ENCODE data around the gene HIVEP3. TPM values are rescaled to one million over a fixed set of nuclear protein-coding genes. Genes with fewer than 3 reads are reported as not detected.

Gene HIVEP3
- polyA plus RNA-seq, 4 donors: 0.67 to 3.8 (median 1.8) TPM

GRCh38 chr1:41627491-41628280 lies 291.0 kb downstream of the HIVEP3 start:
- no peak overlapping the region for H3K4me3 ChIP-seq (ENCODE audit: low read depth in 1 of 3, low read length in 3 of 3)
- H3K27me3 ChIP-seq (ENCODE audit: control insufficient read depth in 3 of 3, insufficient read depth in 3 of 3, low read length in 3 of 3): peaks cover 0 to 9% (median 0%) of the 10 kb centered on the region in 3 donors
- WGBS, 3 donors: 66 to 76% (median 75%) methylated on average over 5 of the region's 5 CpGs
- H3K36me3 ChIP-seq (ENCODE audit: control insufficient read depth in 3 of 3, insufficient read depth in 2 of 3, low read depth in 1 of 3, low read length in 3 of 3): no peaks in the 10 kb centered on the region
- no peak overlapping the region for H3K27ac ChIP-seq (ENCODE audit: low read depth in 1 of 3, low read length in 2 of 3)
- H3K9me3 ChIP-seq (ENCODE audit: control insufficient read depth in 2 of 2, insufficient read depth in 1 of 2, low read depth in 1 of 2, low read length in 1 of 2): no peaks in the 10 kb centered on the region
- H3K4me1 ChIP-seq (ENCODE audit: control insufficient read depth in 3 of 3, insufficient read depth in 2 of 3, low read depth in 1 of 3, low read length in 2 of 3): peaks cover 0 to 2% (median 0%) of the 10 kb centered on the region in 3 donors
- no peak for DNase-seq
- no peak for FAIRE-seq

- FAIRE-seq: no peak
- no peak overlapping the region for H3K4me3 ChIP-seq (ENCODE audit: low read depth in 1 of 3, low read length in 3 of 3)
- DNase-seq: no peak
- WGBS, 3 donors: 62 to 76% (median 68%) methylated on average over 10 of the region's 10 CpGs
- no peaks in the 10 kb centered on the region for H3K9me3 ChIP-seq (ENCODE audit: control insufficient read depth in 2 of 2, insufficient read depth in 1 of 2, low read depth in 1 of 2, low read length in 1 of 2)
- H3K4me1 ChIP-seq (ENCODE audit: control insufficient read depth in 3 of 3, insufficient read depth in 2 of 3, low read depth in 1 of 3, low read length in 2 of 3): peaks cover 0 to 2% (median 0%) of the 10 kb centered on the region in 3 donors
- no peaks in the 10 kb centered on the region for H3K36me3 ChIP-seq (ENCODE audit: control insufficient read depth in 3 of 3, insufficient read depth in 2 of 3, low read depth in 1 of 3, low read length in 3 of 3)
- H3K27me3 ChIP-seq (ENCODE audit: control insufficient read depth in 3 of 3, insufficient read depth in 3 of 3, low read length in 3 of 3): peaks cover 0 to 8% (median 0%) of the 10 kb centered on the region in 3 donors
- no peak overlapping the region for H3K27ac ChIP-seq (ENCODE audit: low read depth in 1 of 3, low read length in 2 of 3)
Observed at GRCh38 chr1:41626616-41627375, 291.9 kb downstream of the HIVEP3 start.

- WGBS, 3 donors: 64 to 80% (median 69%) methylated on average over 10 of the region's 10 CpGs
- no peak overlapping the region for H3K4me3 ChIP-seq (ENCODE audit: low read depth in 1 of 3, low read length in 3 of 3)
- no peaks in the 10 kb centered on the region for H3K36me3 ChIP-seq (ENCODE audit: control insufficient read depth in 3 of 3, insufficient read depth in 2 of 3, low read depth in 1 of 3, low read length in 3 of 3)
- no peaks in the 10 kb centered on the region for H3K9me3 ChIP-seq (ENCODE audit: control insufficient read depth in 2 of 2, insufficient read depth in 1 of 2, low read depth in 1 of 2, low read length in 1 of 2)
- no peak overlapping the region for H3K27ac ChIP-seq (ENCODE audit: low read depth in 1 of 3, low read length in 2 of 3)
- peaks cover 0 to 5% (median 0%) of the 10 kb centered on the region in 3 donors for H3K27me3 ChIP-seq (ENCODE audit: control insufficient read depth in 3 of 3, insufficient read depth in 3 of 3, low read length in 3 of 3)
- DNase-seq: no peak
- peaks cover 0 to 2% (median 0%) of the 10 kb centered on the region in 3 donors for H3K4me1 ChIP-seq (ENCODE audit: control insufficient read depth in 3 of 3, insufficient read depth in 2 of 3, low read depth in 1 of 3, low read length in 2 of 3)
- FAIRE-seq: no peak
Observed at GRCh38 chr1:41626146-41626545, 292.6 kb downstream of the HIVEP3 start.

GRCh38 chr1:41623736-41624135 lies 295.0 kb downstream of the HIVEP3 start:
- Histone ChIP-seq H3K4me1 (ENCODE audit: control insufficient read depth in 3 of 3, insufficient read depth in 2 of 3, low read depth in 1 of 3, low read length in 2 of 3) (peaks cover 0 to 2% (median 0%) of the 10 kb centered on the region in 3 donors), H3K27me3 (ENCODE audit: control insufficient read depth in 3 of 3, insufficient read depth in 3 of 3, low read length in 3 of 3) (peaks cover 0 to 5% (median 0%) of the 10 kb centered on the region in 3 donors), H3K9me3 (ENCODE audit: control insufficient read depth in 2 of 2, insufficient read depth in 1 of 2, low read depth in 1 of 2, low read length in 1 of 2) (no peaks in the 10 kb centered on the region), H3K27ac (ENCODE audit: low read depth in 1 of 3, low read length in 2 of 3) (no peak overlapping the region), H3K36me3 (ENCODE audit: control insufficient read depth in 3 of 3, insufficient read depth in 2 of 3, low read depth in 1 of 3, low read length in 3 of 3) (no peaks in the 10 kb centered on the region), H3K4me3 (ENCODE audit: low read depth in 1 of 3, low read length in 3 of 3) (no peak overlapping the region)
- DNase-seq (no peak), FAIRE-seq (no peak)
- WGBS, 3 donors: 60 to 64% (median 60%) methylated on average over 10 of the region's 10 CpGs

- WGBS, 3 donors: 56 to 78% (median 62%) methylated on average over 8 of the region's 8 CpGs
- Histone ChIP-seq H3K4me1 (ENCODE audit: control insufficient read depth in 3 of 3, insufficient read depth in 2 of 3, low read depth in 1 of 3, low read length in 2 of 3) (peaks cover 0 to 2% (median 0%) of the 10 kb centered on the region in 3 donors), H3K9me3 (ENCODE audit: control insufficient read depth in 2 of 2, insufficient read depth in 1 of 2, low read depth in 1 of 2, low read length in 1 of 2) (no peaks in the 10 kb centered on the region), H3K27me3 (ENCODE audit: control insufficient read depth in 3 of 3, insufficient read depth in 3 of 3, low read length in 3 of 3) (peaks cover 0 to 5% (median 0%) of the 10 kb centered on the region in 3 donors), H3K4me3 (ENCODE audit: low read depth in 1 of 3, low read length in 3 of 3) (no peak overlapping the region), H3K36me3 (ENCODE audit: control insufficient read depth in 3 of 3, insufficient read depth in 2 of 3, low read depth in 1 of 3, low read length in 3 of 3) (no peaks in the 10 kb centered on the region), H3K27ac (ENCODE audit: low read depth in 1 of 3, low read length in 2 of 3) (no peak overlapping the region)
- no peak for FAIRE-seq
- DNase-seq: no peak
Observed at GRCh38 chr1:41622859-41623732, 295.6 kb downstream of the HIVEP3 start.

GRCh38 chr1:41622402-41622801 lies 296.3 kb downstream of the HIVEP3 start:
- H3K36me3 ChIP-seq (ENCODE audit: control insufficient read depth in 3 of 3, insufficient read depth in 2 of 3, low read depth in 1 of 3, low read length in 3 of 3): no peaks in the 10 kb centered on the region
- no peak overlapping the region for H3K4me3 ChIP-seq (ENCODE audit: low read depth in 1 of 3, low read length in 3 of 3)
- H3K27ac ChIP-seq (ENCODE audit: low read depth in 1 of 3, low read length in 2 of 3): no peak overlapping the region
- peaks cover 0 to 2% (median 0%) of the 10 kb centered on the region in 3 donors for H3K4me1 ChIP-seq (ENCODE audit: control insufficient read depth in 3 of 3, insufficient read depth in 2 of 3, low read depth in 1 of 3, low read length in 2 of 3)
- FAIRE-seq (no peak), DNase-seq (no peak)
- H3K9me3 ChIP-seq (ENCODE audit: control insufficient read depth in 2 of 2, insufficient read depth in 1 of 2, low read depth in 1 of 2, low read length in 1 of 2): no peaks in the 10 kb centered on the region
- WGBS, 3 donors: 33 to 61% (median 54%) methylated on average over 8 of the region's 8 CpGs
- peaks cover 0 to 5% (median 0%) of the 10 kb centered on the region in 3 donors for H3K27me3 ChIP-seq (ENCODE audit: control insufficient read depth in 3 of 3, insufficient read depth in 3 of 3, low read length in 3 of 3)

GRCh38 chr1:41621791-41622190 lies 296.9 kb downstream of the HIVEP3 start:
- FAIRE-seq (no peak), DNase-seq (no peak)
- peaks cover 0 to 5% (median 0%) of the 10 kb centered on the region in 3 donors for H3K27me3 ChIP-seq (ENCODE audit: control insufficient read depth in 3 of 3, insufficient read depth in 3 of 3, low read length in 3 of 3)
- 83 to 96% (median 85%) methylated on average over 1 of the region's 1 CpG for WGBS, 3 donors
- H3K4me1 ChIP-seq (ENCODE audit: control insufficient read depth in 3 of 3, insufficient read depth in 2 of 3, low read depth in 1 of 3, low read length in 2 of 3): peaks cover 0 to 2% (median 0%) of the 10 kb centered on the region in 3 donors
- H3K36me3 ChIP-seq (ENCODE audit: control insufficient read depth in 3 of 3, insufficient read depth in 2 of 3, low read depth in 1 of 3, low read length in 3 of 3): no peaks in the 10 kb centered on the region
- no peaks in the 10 kb centered on the region for H3K9me3 ChIP-seq (ENCODE audit: control insufficient read depth in 2 of 2, insufficient read depth in 1 of 2, low read depth in 1 of 2, low read length in 1 of 2)
- no peak overlapping the region for H3K27ac ChIP-seq (ENCODE audit: low read depth in 1 of 3, low read length in 2 of 3)
- no peak overlapping the region for H3K4me3 ChIP-seq (ENCODE audit: low read depth in 1 of 3, low read length in 3 of 3)

- H3K4me1 ChIP-seq (ENCODE audit: control insufficient read depth in 3 of 3, insufficient read depth in 2 of 3, low read depth in 1 of 3, low read length in 2 of 3): peaks cover 0 to 2% (median 0%) of the 10 kb centered on the region in 3 donors
- H3K27me3 ChIP-seq (ENCODE audit: control insufficient read depth in 3 of 3, insufficient read depth in 3 of 3, low read length in 3 of 3): peaks cover 0 to 5% (median 0%) of the 10 kb centered on the region in 3 donors
- DNase-seq (no peak), FAIRE-seq (no peak)
- no peaks in the 10 kb centered on the region for H3K9me3 ChIP-seq (ENCODE audit: control insufficient read depth in 2 of 2, insufficient read depth in 1 of 2, low read depth in 1 of 2, low read length in 1 of 2)
- WGBS, 3 donors: 91 to 94% (median 94%) methylated on average over 5 of the region's 5 CpGs
- no peak overlapping the region for H3K27ac ChIP-seq (ENCODE audit: low read depth in 1 of 3, low read length in 2 of 3)
- no peaks in the 10 kb centered on the region for H3K36me3 ChIP-seq (ENCODE audit: control insufficient read depth in 3 of 3, insufficient read depth in 2 of 3, low read depth in 1 of 3, low read length in 3 of 3)
- no peak overlapping the region for H3K4me3 ChIP-seq (ENCODE audit: low read depth in 1 of 3, low read length in 3 of 3)
Observed at GRCh38 chr1:41621256-41621655, 297.5 kb downstream of the HIVEP3 start.

Measured in small intestine (tissue), 7 donors.